Measurements from ENCODE around the gene RAB1A. TPM values are rescaled to one million over a fixed set of nuclear protein-coding genes. Genes with fewer than 3 reads are reported as not detected.

The RAB1A gene
- total and polyA plus RNA-seq, 9 of the 15 experiments (the other 6 are each of a cell fraction or from before 2014, with no cell fraction given), result 43.8 to 163 (median 67.7) TPM

GRCh38 chr2:65056215-65057053, 73.5 kb downstream of the RAB1A start, which contains the start of gene CEP68 (continued):
- TF ChIP-seq UBTF (IDR thresholded peaks at IDR 0.05; ENCODE audit: borderline replicate concordance in 1 of 2, low read depth in 2 of 2, low read length in 2 of 2), result peak; percentile 80 to 91; a peak in 2 of 4 replicates
- peak; percentile 55 for TF ChIP-seq NFIC (IDR thresholded peaks at IDR 0.05)
- no peak for TF ChIP-seq ZNF639 (CRISPR knock-in tag; conservative IDR thresholded peaks at IDR 0.05 in 1 of 2, IDR thresholded peaks at IDR 0.05 in 1 of 2)
- no peak for TF ChIP-seq CAMTA2 (CRISPR knock-in tag; conservative IDR thresholded peaks at IDR 0.05)
- TF ChIP-seq ZNF445 (CRISPR knock-in tag; IDR thresholded peaks at IDR 0.05; ENCODE audit: low read depth), result no peak
- TF ChIP-seq RFX7 (CRISPR knock-in tag; IDR thresholded peaks at IDR 0.05), result no peak
- peak; percentile 67; the same call in 1 of the 2 replicates for TF ChIP-seq THAP7 (CRISPR knock-in tag; IDR thresholded peaks at IDR 0.05)
- no peak for TF ChIP-seq RAD51 (IDR thresholded peaks at IDR 0.05; ENCODE audit: borderline replicate concordance, low read depth)
- 0 out of 2 replicates have a peak, but pooled peaks have one; percentile 14 for TF ChIP-seq ZNF695 (CRISPR knock-in tag; IDR thresholded peaks at IDR 0.05)
- TF ChIP-seq SMAD2 (IDR thresholded peaks at IDR 0.05; ENCODE audit: low read depth, low read length), result no peak
- TF ChIP-seq DLX4 (CRISPR knock-in tag; IDR thresholded peaks at IDR 0.05), result no peak
- no peak for TF ChIP-seq CC2D1A (IDR thresholded peaks at IDR 0.05)
- TF ChIP-seq MYNN (IDR thresholded peaks at IDR 0.05), result no peak; the same call in 1 of the 2 replicates
- no peak for TF ChIP-seq MYNN (CRISPR knock-in tag; IDR thresholded peaks at IDR 0.05)
- no peak for TF ChIP-seq HIVEP1 (CRISPR knock-in tag; IDR thresholded peaks at IDR 0.05)
- TF ChIP-seq PPARD (CRISPR knock-in tag; IDR thresholded peaks at IDR 0.05), result no peak
- TF ChIP-seq ZNF239 (CRISPR knock-in tag; IDR thresholded peaks at IDR 0.05), result no peak
- TF ChIP-seq ZBTB2 (IDR thresholded peaks at IDR 0.05), result no peak
- no peak for TF ChIP-seq NFE2L1 (tag; IDR thresholded peaks at IDR 0.05; ENCODE audit: borderline replicate concordance, low read depth)
- TF ChIP-seq EWSR1 (IDR thresholded peaks at IDR 0.05; ENCODE audit: borderline replicate concordance, low read depth, partially characterized antibody), result no peak
- no peak for TF ChIP-seq ZNF77 (CRISPR knock-in tag; IDR thresholded peaks at IDR 0.05)

Data from K562 (cell line).